ENCODE measurements around the gene MYO10.

DNA sequence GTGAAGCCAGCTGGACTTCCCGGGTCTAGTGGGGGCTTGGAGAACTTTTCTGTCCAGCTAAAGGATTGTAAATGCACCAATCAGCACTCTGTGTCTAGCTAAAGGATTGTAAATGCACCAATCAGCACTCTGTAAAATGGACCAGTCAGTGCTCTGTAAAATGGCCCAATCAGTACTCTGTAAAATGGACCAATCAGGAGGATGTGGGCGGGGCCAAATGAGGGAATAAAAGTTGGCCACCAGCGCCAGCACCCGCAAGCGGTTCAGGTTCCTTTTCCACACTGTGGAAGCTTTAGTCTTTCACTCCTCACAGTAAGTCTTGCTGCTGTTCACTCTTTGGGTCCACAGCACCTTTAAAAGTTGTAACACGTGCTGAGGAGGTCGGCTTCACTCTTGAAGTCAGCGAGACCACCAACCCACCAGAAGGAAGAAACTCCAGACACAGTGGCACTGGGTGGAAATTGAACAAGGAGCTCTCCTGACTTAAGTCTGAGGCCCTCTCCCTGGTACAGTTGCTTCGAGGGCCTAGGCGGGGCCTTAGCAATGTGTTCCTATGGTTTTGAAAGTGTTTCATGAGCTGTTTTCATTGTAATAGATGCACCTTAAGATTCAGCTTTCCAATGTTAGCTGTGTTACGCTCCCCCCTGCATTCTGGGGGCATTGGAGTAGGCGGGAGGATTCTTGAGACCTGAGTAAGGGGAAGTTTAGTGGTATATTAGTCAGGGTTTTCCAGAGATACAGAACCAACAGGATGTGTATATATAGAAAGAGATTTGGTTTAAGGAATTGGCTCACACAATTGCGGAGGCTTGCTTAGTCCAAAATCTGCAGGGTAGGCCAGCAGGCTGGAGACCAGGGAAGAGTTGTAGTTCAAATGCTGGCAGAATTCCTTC is 21.5 kb upstream of the MYO10 start:
- TF ChIP-seq POLR2A (IDR thresholded peaks at IDR 0.05; ENCODE audit: low read depth, low read length) (no peak), POLR2AphosphoS5 (IDR thresholded peaks at IDR 0.05; ENCODE audit: low read depth, low read length) (no peak), POU2F2 (IDR thresholded peaks at IDR 0.05; ENCODE audit: low read depth, low read length) (no peak)
